ENCODE data around the gene PGF.

DNA sequence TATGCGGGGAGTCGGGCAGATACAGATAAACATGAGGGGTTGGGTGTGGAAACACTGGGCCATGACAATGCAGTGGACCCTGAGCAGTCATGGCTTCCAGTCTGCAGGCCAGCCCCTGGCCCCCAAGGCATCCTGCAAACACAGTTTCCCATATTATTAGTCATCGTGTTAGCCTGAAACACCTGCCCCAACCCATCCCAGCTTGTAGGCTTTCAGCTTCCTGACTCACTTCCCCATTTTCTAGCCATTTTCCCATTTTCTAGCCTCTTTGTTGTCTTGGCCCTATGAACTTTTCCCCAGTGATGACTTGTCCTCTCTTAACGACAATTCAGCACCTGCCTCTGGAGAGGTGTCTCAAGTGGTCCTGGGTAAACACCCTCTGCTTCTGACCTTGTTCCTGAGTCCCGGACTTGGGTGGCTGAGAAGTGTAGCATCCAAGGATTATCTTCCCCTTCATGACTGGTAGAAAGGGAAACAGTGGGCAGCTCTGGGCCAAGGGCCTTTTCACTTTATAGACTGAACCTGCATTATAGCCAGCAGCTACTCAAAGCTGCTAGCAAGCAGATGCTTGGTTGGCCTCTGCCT, 4.3 kb upstream of the PGF start:
- TF ChIP-seq, protein P1, sequence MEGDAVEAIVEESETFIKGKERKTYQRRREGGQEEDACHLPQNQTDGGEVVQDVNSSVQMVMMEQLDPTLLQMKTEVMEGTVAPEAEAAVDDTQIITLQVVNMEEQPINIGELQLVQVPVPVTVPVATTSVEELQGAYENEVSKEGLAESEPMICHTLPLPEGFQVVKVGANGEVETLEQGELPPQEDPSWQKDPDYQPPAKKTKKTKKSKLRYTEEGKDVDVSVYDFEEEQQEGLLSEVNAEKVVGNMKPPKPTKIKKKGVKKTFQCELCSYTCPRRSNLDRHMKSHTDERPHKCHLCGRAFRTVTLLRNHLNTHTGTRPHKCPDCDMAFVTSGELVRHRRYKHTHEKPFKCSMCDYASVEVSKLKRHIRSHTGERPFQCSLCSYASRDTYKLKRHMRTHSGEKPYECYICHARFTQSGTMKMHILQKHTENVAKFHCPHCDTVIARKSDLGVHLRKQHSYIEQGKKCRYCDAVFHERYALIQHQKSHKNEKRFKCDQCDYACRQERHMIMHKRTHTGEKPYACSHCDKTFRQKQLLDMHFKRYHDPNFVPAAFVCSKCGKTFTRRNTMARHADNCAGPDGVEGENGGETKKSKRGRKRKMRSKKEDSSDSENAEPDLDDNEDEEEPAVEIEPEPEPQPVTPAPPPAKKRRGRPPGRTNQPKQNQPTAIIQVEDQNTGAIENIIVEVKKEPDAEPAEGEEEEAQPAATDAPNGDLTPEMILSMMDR (IDR thresholded peaks at IDR 0.05), result no peak
- TF ChIP-seq POLR2A (IDR thresholded peaks at IDR 0.05) (no peak), POLR2AphosphoS5 (IDR thresholded peaks at IDR 0.05) (no peak)
